CD4-positive, alpha-beta T cell treated with Interleukin-10 for 1 hour (primary cell): ENCODE measurements around the gene GALNTL6.

Experiments used
- DNase-seq: peaks from one replicate; pipeline ENCODE4 v3.0.0-alpha.2; 2020

GALNTL6 gene

GRCh38 chr4:171812665-171813525 lies at the start of gene GALNTL6:
TSS of gene GALNTL6 (plus strand) at chr4:171813404.
- DNase-seq, result no peak

- no peak for DNase-seq
Measured at GRCh38 chr4:171765514-171765913, 47.7 kb upstream of the GALNTL6 start.

DNA sequence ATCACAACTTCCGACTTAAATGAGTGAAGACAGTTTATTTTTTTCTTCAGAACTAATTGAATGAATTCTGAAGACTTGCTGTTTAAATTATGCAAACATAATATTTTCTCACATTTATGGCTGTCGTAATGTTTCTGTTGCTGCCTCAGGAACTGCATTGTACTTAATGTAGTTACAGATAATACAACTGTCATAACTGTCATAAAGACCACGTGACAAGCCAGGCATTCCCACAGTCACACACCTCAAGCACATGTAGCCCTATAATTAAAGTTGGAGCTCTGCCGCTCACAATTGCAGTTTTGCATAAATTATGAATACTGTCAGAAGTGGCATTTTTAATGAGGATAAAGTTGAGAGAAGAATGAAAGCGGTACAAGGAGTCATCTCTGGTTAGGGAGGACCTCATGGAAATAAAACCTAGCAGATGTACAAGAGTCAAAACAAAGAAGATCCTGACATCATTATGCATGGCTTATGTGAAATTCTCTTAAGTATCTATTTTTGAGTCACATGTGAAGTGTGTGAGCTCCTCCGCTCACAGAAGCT lies 38.5 kb upstream of the GALNTL6 start:
- DNase-seq, result no peak

DNA sequence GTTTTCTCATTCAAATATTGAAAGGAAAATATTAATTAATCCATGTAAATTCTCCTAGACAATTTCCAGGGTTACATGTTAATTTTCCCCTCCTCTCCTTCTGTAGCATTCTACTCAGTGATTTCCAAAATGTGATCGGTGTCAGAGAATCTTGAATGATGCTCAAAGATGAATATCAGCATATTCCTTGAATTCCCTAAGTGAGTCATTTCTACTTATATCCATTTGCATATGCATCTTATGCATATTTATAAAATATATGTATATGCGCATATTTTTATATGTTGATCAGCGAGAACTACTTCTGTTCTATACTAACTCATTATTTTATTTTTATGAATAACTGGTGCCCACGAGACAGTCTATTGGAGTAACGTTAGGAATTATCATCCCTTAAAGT lies 33.9 kb upstream of the GALNTL6 start:
- no peak for DNase-seq

DNA sequence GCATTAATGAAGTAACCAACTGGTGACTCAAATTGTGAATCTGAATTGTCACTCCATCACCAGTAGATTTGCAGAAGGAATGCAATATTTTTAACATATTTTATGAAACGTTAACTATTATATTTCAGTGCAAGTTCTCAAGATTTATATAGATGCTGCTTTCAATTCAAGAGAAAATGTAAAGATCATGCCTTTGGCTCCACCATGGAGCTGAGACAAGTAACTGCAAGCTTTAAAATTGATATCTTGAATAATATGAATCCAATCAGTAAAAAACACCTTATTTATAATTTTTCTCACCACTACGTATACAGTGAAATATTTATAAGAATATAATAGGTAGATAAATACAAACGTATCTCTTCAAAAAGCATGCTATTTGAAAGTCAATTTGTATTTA lies 27.8 kb upstream of the GALNTL6 start:
- DNase-seq, result no peak

DNA sequence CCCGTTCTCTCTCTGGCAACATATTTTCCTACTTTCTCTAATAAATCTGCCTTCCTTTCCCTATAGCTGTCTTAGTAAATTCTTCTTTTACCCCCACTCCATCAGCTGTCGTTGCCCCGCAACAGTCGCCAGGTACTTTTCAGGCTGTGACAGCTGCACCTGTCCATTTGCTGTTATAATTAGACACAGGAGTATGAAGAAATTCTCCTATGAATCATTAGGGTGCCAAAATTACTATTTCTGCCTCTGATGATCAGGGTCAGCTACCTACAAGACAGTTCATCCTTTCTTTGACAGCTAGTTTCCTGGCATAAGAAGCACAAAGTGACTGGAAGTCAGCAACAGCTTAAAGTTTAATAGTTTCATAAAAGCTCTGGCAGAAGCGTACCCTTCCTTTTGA lies 19.5 kb upstream of the GALNTL6 start:
- no peak for DNase-seq

DNA sequence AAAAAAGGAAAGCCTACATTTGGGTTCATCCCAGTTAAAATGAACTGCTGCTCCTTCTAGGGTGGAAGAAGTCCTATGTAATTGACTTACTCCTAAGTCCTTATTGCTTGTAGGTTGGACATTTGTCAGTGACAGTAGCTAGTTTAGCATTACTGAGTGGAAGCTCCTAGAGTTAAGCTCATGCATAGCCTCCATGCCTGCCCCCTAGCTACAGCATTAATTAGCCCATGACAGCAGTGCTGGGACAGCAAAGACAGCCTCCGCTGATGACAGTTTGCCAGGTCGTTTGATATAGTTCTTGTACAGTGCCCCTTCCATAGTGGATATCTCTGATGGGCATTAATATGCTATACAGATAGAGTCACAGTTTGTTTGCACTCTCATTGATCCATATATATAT lies 18.7 kb upstream of the GALNTL6 start:
- no peak for DNase-seq

DNA sequence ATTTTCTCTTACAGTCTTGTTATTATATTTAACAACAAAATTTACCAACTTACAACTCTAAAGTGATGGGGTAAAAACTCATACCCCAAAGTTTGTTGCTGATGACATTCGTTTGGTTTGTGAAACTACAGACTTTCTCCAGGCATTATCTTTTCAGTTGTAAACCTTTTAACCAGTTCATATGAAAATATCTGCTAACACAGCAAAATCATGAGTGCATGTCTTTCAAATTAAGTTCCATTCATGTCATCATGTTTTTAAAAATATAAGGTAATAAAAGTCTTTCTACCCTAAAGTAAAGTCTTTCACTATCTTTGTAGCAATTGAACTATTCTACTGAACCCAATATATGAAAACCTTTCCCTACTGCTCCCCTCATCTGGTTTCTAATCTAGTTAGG lies 3.4 kb upstream of the GALNTL6 start:
- DNase-seq, result no peak

DNA sequence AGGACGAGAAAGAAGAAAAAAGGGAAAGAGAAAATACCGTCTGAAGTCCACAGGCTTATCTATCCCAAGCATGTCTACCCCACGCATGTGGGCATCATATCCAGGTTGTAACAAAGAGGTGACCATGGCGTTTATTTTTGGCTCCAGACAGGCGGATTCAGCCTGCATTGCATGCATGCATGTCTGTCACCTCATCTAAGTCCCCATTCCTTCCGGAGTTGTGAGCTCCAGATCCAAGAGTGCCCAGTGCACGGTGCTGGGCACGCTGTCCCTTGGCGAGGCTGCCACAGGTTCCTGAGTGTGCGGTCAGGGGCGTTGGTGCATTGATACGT lies 905 bp upstream of the GALNTL6 start:
- no peak for DNase-seq

DNA sequence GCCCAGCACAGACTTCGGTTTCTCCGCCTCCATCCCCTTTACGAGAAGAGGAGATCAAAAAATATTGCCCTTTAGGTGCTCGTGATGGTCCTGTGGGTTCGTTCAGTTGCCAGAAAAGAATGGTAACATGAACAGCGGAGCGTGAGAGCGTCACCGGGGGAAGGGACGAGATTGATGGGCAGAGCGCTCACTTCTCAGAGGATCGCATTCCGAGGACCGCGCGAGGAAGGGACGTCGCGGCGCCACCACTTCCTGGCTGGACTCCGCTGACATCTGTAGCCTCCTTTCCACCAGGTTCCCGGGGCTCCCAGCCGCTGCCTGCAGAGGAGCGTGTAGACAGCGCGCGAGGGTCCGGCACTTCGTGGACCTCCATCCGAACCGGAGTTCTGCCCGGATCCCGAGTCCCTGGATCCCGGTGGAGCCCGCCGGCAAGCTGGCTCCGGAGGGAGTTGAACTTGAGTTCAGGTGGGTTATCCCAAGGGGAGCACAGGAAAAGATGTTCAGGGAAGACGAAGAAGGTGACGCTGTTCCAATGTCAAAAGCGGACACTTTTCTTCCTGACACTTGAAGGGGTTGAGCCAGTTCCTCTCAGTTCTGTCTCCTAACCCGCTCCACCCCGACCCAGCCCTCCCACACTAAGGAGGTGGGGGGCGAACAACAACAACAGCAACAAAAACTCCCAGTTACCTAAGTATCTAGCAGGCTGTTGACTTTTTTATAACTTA lies 484 bp downstream of the GALNTL6 start:
- no peak for DNase-seq

DNA sequence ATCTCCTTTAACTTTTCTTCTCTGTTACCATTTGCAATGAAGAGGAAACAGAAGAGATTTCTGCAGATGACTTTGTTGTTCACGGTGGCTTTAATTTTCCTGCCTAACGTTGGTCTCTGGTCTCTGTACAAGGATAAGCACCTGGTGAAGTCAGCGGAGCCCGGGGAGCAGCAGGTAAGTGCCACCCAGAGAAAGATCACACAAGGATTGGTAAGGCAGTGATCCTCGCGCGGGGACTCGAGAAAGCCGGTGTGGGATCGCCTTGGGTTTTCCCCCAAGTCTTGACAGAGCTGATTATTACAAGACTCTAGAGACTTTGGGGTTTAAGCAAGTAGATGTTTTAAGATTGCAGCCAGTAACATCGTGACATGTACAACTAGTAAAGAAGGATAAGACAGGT lies 1.3 kb downstream of the GALNTL6 start:
- DNase-seq, result no peak

GRCh38 chr4:171817026-171817425 lies 3.8 kb downstream of the GALNTL6 start:
- DNase-seq, result no peak

DNA sequence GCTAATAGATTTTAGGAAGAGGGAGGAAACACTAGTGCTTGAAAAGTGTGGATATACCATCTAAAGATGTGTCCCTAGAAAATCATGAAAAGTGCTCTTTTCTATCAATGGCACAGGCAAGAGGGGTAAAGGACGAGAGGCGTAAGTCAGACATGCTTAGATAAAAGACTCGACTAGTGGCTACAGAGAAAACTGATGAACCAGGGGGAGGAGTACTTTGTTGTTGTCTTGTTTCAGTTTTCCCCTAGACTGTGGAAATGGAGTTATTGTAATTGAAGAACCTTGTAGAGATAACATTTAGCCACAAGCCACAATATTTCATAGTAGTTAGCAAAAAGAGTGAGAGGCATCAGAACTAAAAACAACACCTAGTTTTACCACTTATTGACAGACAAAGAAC lies 21.4 kb downstream of the GALNTL6 start:
- DNase-seq, result no peak

DNA sequence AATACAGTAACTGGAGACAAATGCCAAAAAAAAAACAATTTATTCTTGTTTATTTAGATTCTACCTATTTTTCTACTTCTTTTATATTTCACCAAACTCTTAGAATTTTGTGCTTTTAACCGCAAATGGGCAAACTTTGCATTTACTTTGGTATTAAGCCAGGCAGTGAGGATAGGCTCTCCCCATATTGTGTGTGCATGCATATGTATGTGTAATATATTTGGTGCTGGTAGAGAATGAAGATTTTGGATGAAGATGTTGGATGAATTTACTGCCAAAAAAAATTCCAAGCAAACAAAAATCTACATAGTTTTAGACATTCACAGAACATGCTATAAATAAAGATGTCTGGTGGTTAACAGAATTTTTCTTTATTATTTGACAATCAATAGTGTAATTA lies 30.3 kb downstream of the GALNTL6 start:
- no peak for DNase-seq

- DNase-seq, result no peak
Measured at GRCh38 chr4:171846232-171846631, 33.0 kb downstream of the GALNTL6 start.

DNA sequence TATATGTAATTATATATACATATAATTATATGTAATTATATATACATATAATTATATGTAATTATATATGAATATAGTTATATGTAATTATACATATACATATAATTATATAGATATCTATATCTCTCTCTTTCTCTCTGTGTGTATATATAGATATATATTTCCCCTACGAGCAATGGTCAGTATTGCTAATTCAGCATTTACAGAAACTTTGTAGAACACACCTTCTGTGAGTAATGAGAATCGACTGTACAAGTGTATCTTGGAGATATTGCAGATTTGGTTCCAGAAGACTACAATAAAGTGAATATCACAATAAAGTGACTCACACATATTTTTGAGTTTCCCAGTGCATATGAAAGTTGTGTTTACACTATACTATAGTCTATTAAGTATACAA lies 33.7 kb downstream of the GALNTL6 start:
- no peak for DNase-seq

GRCh38 chr4:171847751-171848150 lies 34.5 kb downstream of the GALNTL6 start:
- DNase-seq, result no peak

DNA sequence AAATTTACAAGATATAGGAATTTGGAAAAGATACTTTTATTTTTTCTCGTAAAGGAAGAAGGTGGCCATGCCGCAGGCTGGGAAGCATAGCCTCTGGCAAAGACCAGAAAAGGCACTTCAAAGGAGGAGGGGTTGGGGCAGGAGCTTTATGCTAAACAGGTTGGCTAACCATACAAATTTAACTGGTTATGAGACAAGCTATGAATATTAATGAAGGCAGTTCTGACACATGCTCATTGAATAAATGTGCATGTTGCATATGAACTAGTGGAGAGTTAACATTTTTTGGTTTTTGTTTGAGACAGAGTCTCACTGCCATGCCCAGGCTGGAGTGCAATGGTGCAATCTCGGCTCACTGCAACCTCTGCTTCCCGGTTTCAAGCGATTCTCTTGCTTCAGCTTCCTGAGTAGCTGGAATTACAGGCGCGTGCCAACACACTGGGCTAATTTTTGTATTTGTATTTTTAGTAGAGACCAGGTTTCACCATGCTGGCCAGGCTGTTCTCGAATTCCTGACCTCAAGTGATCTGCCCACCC lies 36.5 kb downstream of the GALNTL6 start:
- no peak for DNase-seq

GRCh38 chr4:171851295-171851694 lies 38.1 kb downstream of the GALNTL6 start:
- no peak for DNase-seq

GRCh38 chr4:171857302-171858012 lies 44.3 kb downstream of the GALNTL6 start:
- DNase-seq, result no peak

DNA sequence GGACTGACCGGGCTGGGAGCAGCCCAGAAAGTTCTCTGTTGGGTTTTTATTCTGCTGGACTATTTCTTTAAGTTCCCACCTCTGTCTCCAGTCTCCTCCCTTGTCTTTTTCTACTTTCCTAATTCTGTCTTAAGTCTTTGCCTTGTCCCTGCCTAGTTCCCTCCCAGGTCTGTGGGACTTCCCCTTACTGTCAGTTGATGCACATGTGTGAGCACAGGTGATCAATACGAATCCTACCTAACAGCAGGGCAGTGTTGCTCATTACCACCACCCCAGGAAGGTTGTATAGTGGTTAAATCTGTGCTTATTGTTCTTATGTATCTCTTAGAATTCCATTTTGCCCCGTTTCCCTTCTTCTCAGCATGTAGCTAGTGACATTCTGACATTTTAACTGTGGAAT lies 62.1 kb downstream of the GALNTL6 start:
- no peak for DNase-seq

GRCh38 chr4:171876636-171877035 lies 63.4 kb downstream of the GALNTL6 start:
- no peak for DNase-seq

DNA sequence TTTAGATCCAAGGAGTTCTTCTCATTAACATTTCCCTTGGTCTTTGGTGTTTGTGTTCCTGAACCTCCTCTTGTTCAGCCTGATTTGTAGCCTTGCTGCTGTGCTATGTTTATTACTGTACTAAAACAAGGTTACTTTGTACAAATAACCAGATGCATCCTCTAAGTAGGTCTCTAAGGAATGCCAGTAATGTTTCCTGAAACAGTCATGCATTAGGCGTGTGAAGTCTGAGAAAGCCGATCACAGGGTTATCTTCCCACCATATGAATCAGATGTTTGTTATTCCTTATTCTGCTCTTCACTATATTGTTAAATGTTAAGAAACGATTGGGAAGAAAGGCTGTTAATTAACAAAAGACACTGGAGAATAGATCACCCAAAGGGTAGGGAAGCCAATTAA lies 66.9 kb downstream of the GALNTL6 start:
- DNase-seq, result no peak
